H1 (cell line): ENCODE data around the gene PANX2. TPM values are rescaled to one million over a fixed set of nuclear protein-coding genes. Genes with fewer than 3 reads are reported as not detected.

Experiments
- CTCF ChIA-PET: fragments of 300-600 bp; sonication (Branson Sonifier 250); formaldehyde crosslinking; loops from one replicate; lab custom pipeline; 2021; ENCODE audit not compliant: partially characterized antibody; lab: Charles Lee
- POLR2A ChIA-PET: fragments of 300-600 bp; sonication (Branson Sonifier 250); formaldehyde crosslinking; loops from one replicate; lab custom pipeline; 2021; ENCODE audit warnings: inconsistent platforms; ENCODE audit not compliant: partially characterized antibody; lab: Charles Lee
- DNase-seq, 2 experiments: peaks; one replicate each; pipeline versions ENCODE4 v3.0.0 to v3.0.0-alpha.2; 2010 to 2022; ENCODE audit warnings: low spot score in 2 of 2, low read depth in 1 of 2, mixed read lengths in 1 of 2
- FAIRE-seq: peaks from 2 replicates; lab custom pipeline; 2011; peaks lifted over from hg19 to GRCh38; lab: Jason Lieb, UNC
- H2AFZ ChIP-seq: 2 replicates; pipeline ENCODE4 v1.8.1; 2012; ENCODE audit warnings: low read length, inconsistent platforms
- H2AK5ac ChIP-seq: 2 replicates; pipeline ENCODE4 v1.6.1; 2013; ENCODE audit warnings: low read depth, low read length
- H2BK120ac ChIP-seq: replicated peaks from 2 replicates; pipeline ENCODE3; 2013; ENCODE audit warnings: low read depth, low read length, inconsistent platforms
- H2BK12ac ChIP-seq: 2 replicates; pipeline ENCODE4 v1.6.1; 2013; ENCODE audit warnings: low read depth, low read length
- H2BK15ac ChIP-seq: 2 replicates; pipeline ENCODE4 v1.6.1; 2013; ENCODE audit warnings: low read length
- H2BK20ac ChIP-seq: 2 replicates; pipeline ENCODE4 v1.6.1; 2013; ENCODE audit warnings: low read length
- H2BK5ac ChIP-seq: 2 replicates; pipeline ENCODE4 v1.6.1; 2013; ENCODE audit warnings: low read depth, low read length
- H3K14ac ChIP-seq: 2 replicates; pipeline ENCODE4 v1.6.1; 2013; ENCODE audit warnings: inconsistent platforms; ENCODE audit not compliant: insufficient read length
- H3K18ac ChIP-seq: 2 replicates; pipeline ENCODE4 v1.6.1; 2013; ENCODE audit warnings: low read length; ENCODE audit errors: extremely low read depth
- H3K23ac ChIP-seq: 2 replicates; pipeline ENCODE4 v1.6.1; 2013; ENCODE audit warnings: inconsistent platforms; ENCODE audit not compliant: insufficient read length
- H3K23me2 ChIP-seq: 2 replicates; pipeline ENCODE4 v1.6.1; 2013; ENCODE audit warnings: low read depth, low read length
- H3K27ac ChIP-seq: 2 replicates; pipeline ENCODE4 v1.6.1; 2011; ENCODE audit warnings: low read depth, low read length, inconsistent platforms
- H3K27me3 ChIP-seq, 4 experiments: replicated peaks in 1 of 4; 1 replicate in 1 of 4; 2 replicates in 3 of 4; pipeline versions ENCODE4 v1.6.1 to v1.8.1; 2011 to 2013; ENCODE audit warnings: low read length in 3 of 4, mild to moderate bottlenecking in 3 of 4, inconsistent platforms in 2 of 4, mixed read lengths in 2 of 4, moderate library complexity in 1 of 4; ENCODE audit not compliant: control insufficient read depth in 3 of 4, insufficient read depth in 3 of 4; ENCODE audit errors: extremely low read depth in 1 of 4
- H3K36me3 ChIP-seq, 4 experiments: 2 replicates each; pipeline versions ENCODE4 v1.6.1 to v1.8.1; 2011 to 2013; ENCODE audit warnings: mild to moderate bottlenecking in 4 of 4, low read length in 3 of 4, moderate library complexity in 2 of 4, control low read depth in 1 of 4, inconsistent platforms in 1 of 4; ENCODE audit not compliant: insufficient read depth in 4 of 4, control insufficient read depth in 2 of 4
- H3K4ac ChIP-seq: replicated peaks from 2 replicates; pipeline ENCODE3; 2013; ENCODE audit warnings: low read length, low read depth, mixed read lengths, inconsistent platforms; ENCODE audit not compliant: insufficient read length
- H3K4me1 ChIP-seq, 4 experiments: replicated peaks in 1 of 4; 1 replicate in 1 of 4; 2 replicates in 3 of 4; pipeline versions ENCODE4 v1.6.1 to v1.8.1; 2011 to 2013; ENCODE audit warnings: low read length in 3 of 4, inconsistent platforms in 2 of 4, mixed read lengths in 1 of 4; ENCODE audit not compliant: insufficient read depth in 4 of 4, control insufficient read depth in 3 of 4
- H3K4me2 ChIP-seq, 2 experiments: 2 replicates each; pipeline versions ENCODE4 v1.6.1 to v1.8.1; 2011 to 2013; ENCODE audit warnings: low read depth in 2 of 2, low read length in 2 of 2, control low read depth in 1 of 2, inconsistent platforms in 1 of 2, mild to moderate bottlenecking in 1 of 2; ENCODE audit not compliant: insufficient read depth in 1 of 2
- H3K4me3 ChIP-seq, 4 experiments: fragments of 200-600, 300-600 bp in 1 of 4; sonication (generic), shearing (Covaris generic), sonication (Bioruptor Twin) in 1 of 4; 2 replicates each; pipeline versions ENCODE4 v1.5.1 to v1.8.1; 2011 to 2016; ENCODE audit warnings: low read length in 4 of 4, low read depth in 3 of 4, control low read depth in 2 of 4, inconsistent platforms in 2 of 4, mild to moderate bottlenecking in 2 of 4, mixed read lengths in 1 of 4, moderate library complexity in 1 of 4; ENCODE audit not compliant: insufficient read depth in 2 of 4; ENCODE audit errors: extremely low read depth in 1 of 4
- H3K56ac ChIP-seq: replicated peaks from 2 replicates; pipeline ENCODE3; 2013; ENCODE audit warnings: low read depth, mild to moderate bottlenecking, mixed read lengths, low read length, inconsistent platforms; ENCODE audit not compliant: insufficient read length
- H3K79me1 ChIP-seq: 2 replicates; pipeline ENCODE4 v1.6.1; 2013; ENCODE audit warnings: low read depth, low read length, control low read depth
- H3K79me2 ChIP-seq, 2 experiments: 2 replicates each; pipeline versions ENCODE4 v1.6.1 to v1.8.1; 2012 to 2013; ENCODE audit warnings: low read length in 2 of 2, mild to moderate bottlenecking in 2 of 2, inconsistent platforms in 1 of 2; ENCODE audit not compliant: insufficient read depth in 2 of 2, control insufficient read depth in 1 of 2
- H3K9ac ChIP-seq, 4 experiments: replicated peaks in 1 of 4; 1 replicate in 1 of 4; 2 replicates in 3 of 4; pipeline versions ENCODE4 v1.6.1 to v1.8.1; 2011 to 2013; ENCODE audit warnings: low read depth in 3 of 4, low read length in 3 of 4, control low read depth in 2 of 4, mild to moderate bottlenecking in 2 of 4, moderate library complexity in 2 of 4, inconsistent platforms in 1 of 4; ENCODE audit errors: extremely low read depth in 1 of 4
- H3K9me3 ChIP-seq, 2 experiments: 2 replicates each; pipeline versions ENCODE4 v1.6.1 to v1.8.1; 2012 to 2013; ENCODE audit warnings: mild to moderate bottlenecking in 2 of 2, moderate library complexity in 2 of 2, control low read depth in 1 of 2, inconsistent platforms in 1 of 2, low read depth in 1 of 2, low read length in 1 of 2, mixed read lengths in 1 of 2; ENCODE audit not compliant: insufficient read depth in 2 of 2
- H4K20me1 ChIP-seq, 2 experiments: replicated peaks in 1 of 2; 2 replicates each; pipeline versions ENCODE3 to v1.8.1; 2011 to 2013; ENCODE audit warnings: inconsistent platforms in 2 of 2, low read length in 2 of 2, mild to moderate bottlenecking in 1 of 2; ENCODE audit not compliant: insufficient read depth in 2 of 2, control insufficient read depth in 1 of 2
- H4K5ac ChIP-seq: 2 replicates; pipeline ENCODE4 v1.6.1; 2013; ENCODE audit warnings: low read length, low read depth, mixed read lengths, inconsistent platforms; ENCODE audit not compliant: insufficient read length
- H4K8ac ChIP-seq: 2 replicates; pipeline ENCODE4 v1.8.0; 2013; ENCODE audit warnings: mild to moderate bottlenecking, moderate library complexity, low read length, inconsistent platforms; ENCODE audit not compliant: insufficient read depth; ENCODE audit errors: extremely low read depth
- H4K91ac ChIP-seq: replicated peaks from 2 replicates; pipeline ENCODE3; 2013; ENCODE audit warnings: low read length, mixed read lengths, inconsistent platforms; ENCODE audit not compliant: insufficient read length
- BACH1 ChIP-seq: IDR thresholded peaks from 2 replicates; pipeline ENCODE4 v1.6.1; 2012; ENCODE audit warnings: low read length, improper control_type of control experiment
- WGBS, 2 experiments: shearing (Covaris generic) in 1 of 2; methylation state at CpG; one replicate each; pipeline versions ENCODE4 v1.1.6 to v1.1.7; 2013 to 2015; ENCODE audit warnings: low lambda C conversion rate in 2 of 2, mixed read lengths in 2 of 2, inconsistent platforms in 1 of 2, low coverage in 1 of 2, missing lambda C conversion rate in 1 of 2; ENCODE audit not compliant: insufficient replicate concordance in 2 of 2, insufficient coverage in 1 of 2, insufficient read length in 1 of 2; ENCODE audit errors: extremely low coverage in 1 of 2, missing lambda C conversion rate in 1 of 2; 5-methylcytosine and 5-hydroxymethylcytosine counted together
- polyA plus RNA-seq, 7 experiments: library from polyadenylated mRNA; depleted of rRNA in 3 of 7; stranded (reverse) in 5 of 7; unstranded in 2 of 7; fragments of >200 nt in 5 of 7; fragments of 200-250 nt in 2 of 7; gene quantifications; 1 replicate in 5 of 7; 2 replicates in 1 of 7; 4 replicates in 1 of 7; pipeline versions ENCODE4 v1.2.1 to v1.2.3, GENCODE V29; 2011 to 2013; ENCODE audit warnings: missing spikeins in 2 of 7, mixed read lengths in 2 of 7
- total RNA-seq: library from RNA; stranded (reverse); fragmentation: NEBNext Ultra II Directional; extraction: Animal tissue kit (Norgen Biotek cat#: 25700); gene quantifications from 2 replicates; pipeline ENCODE4 v1.2.1, GENCODE V29; 2021

PANX2 gene
- total and polyA plus RNA-seq, 2 of the 8 experiments (the other 6 are each of a cell fraction or from before 2014, with no cell fraction given), result 3.5 to 5.0 TPM

DNA sequence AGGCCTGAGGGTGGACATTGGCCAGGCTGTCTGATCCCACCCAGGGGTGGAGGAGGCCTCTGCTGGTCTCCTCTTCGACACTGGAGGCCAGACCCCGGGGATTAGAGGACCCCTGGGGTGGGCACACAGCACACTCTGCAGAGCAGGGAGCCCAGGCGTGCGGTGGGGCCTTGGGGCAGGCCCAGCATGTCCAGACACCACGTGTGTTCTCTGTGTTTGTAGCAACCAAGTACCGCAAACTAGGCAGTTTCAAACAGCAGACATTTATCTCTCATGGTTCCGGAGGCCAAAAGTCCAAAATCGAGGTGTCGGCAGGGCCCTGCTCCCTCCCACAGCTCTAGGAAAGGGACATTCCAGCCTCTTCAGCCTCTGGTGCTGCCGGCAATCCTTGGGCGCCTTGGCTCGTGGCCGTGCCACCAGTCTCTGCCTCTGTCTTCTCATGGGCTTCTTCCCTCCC, 1.5 kb downstream of the PANX2 start:
- H4K5ac ChIP-seq, result no peak overlapping the region
- no peak overlapping the region for H3K9ac ChIP-seq
- H3K4me3 ChIP-seq, result no peak overlapping the region
- no peak overlapping the region for H3K18ac ChIP-seq
- H3K79me1 ChIP-seq, result no peaks in the 10 kb centered on the region
- no peak overlapping the region for H2BK20ac ChIP-seq
- ChIA-PET CTCF (interaction anchor here (1.0 to 2.4 kb wide), 5 partner anchors 10 to 70 kb away, joined by 3 to 9 read pairs (median 5); no protein-coding TSS in a partner anchor), POLR2A (no interaction called here)
- no peak overlapping the region for H3K23ac ChIP-seq
- no peak overlapping the region for H3K14ac ChIP-seq
- 0 out of 2 replicates have a peak overlapping the region, but pooled peaks have one; percentile 50 for H2BK12ac ChIP-seq
- no peaks in the 10 kb centered on the region for H3K9me3 ChIP-seq
- H2AK5ac ChIP-seq, result no peak overlapping the region
- peaks cover 0 to 9% (median 0%) of the 10 kb centered on the region in 4 experiments; a peak in 2 of 7 replicates for H3K4me1 ChIP-seq
- H2BK15ac ChIP-seq, result peak overlapping the region; percentile 5; the same call in 1 of the 2 replicates
- no peak overlapping the region for H2BK5ac ChIP-seq
- peaks cover 0 to 3% of the 10 kb centered on the region in 2 experiments for H4K20me1 ChIP-seq
- WGBS, 2 experiments, result 85% methylated on average over 13 of the region's 13 CpGs; no CpG with 5 or more reads in 1 of the 2 experiments
- no peaks in the 10 kb centered on the region for H3K36me3 ChIP-seq
- FAIRE-seq (no peak), DNase-seq (no peak)
- peaks cover 5% of the 10 kb centered on the region; the same call in 1 of the 2 replicates for H3K23me2 ChIP-seq
- H3K4me2 ChIP-seq, result no peak overlapping the region
- no peak overlapping the region for H2BK120ac ChIP-seq
- H3K27me3 ChIP-seq, result peaks cover 4 to 25% (median 16%) of the 10 kb centered on the region in 4 experiments
- H3K27ac ChIP-seq, result no peak overlapping the region
- no peak overlapping the region for H4K91ac ChIP-seq
- no peak overlapping the region for H3K56ac ChIP-seq
- H3K79me2 ChIP-seq, result no peaks in the 10 kb centered on the region
- no peak overlapping the region for H2AFZ ChIP-seq
- no peak overlapping the region for H4K8ac ChIP-seq
- H3K4ac ChIP-seq, result no peak overlapping the region
- no peak for TF ChIP-seq BACH1
